Measurements from ENCODE around the gene ERCC1. TPM values are rescaled to one million over a fixed set of nuclear protein-coding genes. Genes with fewer than 3 reads are reported as not detected.

The ERCC1 gene
- total RNA-seq, 1 experiment from 2014 or later: 62.4 TPM

DNA sequence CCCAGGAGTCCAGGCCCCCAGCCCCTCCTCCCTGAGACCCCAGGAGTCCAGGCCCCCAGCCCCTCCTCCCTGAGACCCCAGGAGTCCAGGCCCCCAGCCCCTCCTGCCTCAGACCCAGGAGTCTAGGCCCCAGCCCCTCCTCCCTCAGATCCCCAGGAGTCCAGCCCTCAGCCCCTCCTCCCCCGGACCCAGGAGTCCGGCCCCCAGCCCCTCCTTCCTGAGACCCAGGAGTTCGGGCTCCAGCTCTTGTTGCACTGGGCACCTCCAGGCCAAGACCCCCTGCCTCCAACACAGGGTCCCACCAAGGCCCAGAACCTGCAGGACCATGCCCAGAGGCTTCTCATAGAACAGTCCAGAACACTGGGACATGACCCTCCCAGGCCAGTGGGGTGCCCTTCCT, 3.8 kb downstream of the ERCC1 start:
- Histone ChIP-seq H3K4ac (ENCODE audit: low read depth, low read length) (no peak overlapping the region), H4K5ac (ENCODE audit: insufficient read length, low read depth, low read length) (no peak overlapping the region), H2AK5ac (ENCODE audit: insufficient read length, low read length) (no peak overlapping the region), H3K14ac (ENCODE audit: insufficient read depth, low read length) (no peak overlapping the region), H4K20me1 (ENCODE audit: control insufficient read depth, insufficient read depth, insufficient read length) (no peaks in the 10 kb centered on the region), H3K4me1 (ENCODE audit: insufficient read depth, low read length) (peaks cover 2% of the 10 kb centered on the region; the same call in 1 of the 2 replicates), H3K56ac (ENCODE audit: insufficient read length, low read depth, low read length) (no peak overlapping the region), H3K23me2 (ENCODE audit: insufficient read length, low read depth, low read length, poor library complexity, severe bottlenecking) (peaks cover 10% of the 10 kb centered on the region), H4K8ac (replicated peaks; ENCODE audit: insufficient read length, low read depth, low read length) (no peak overlapping the region), H3T11ph (ENCODE audit: low read length) (no peak overlapping the region), H3K18ac (ENCODE audit: insufficient read length, low read depth, low read length) (no peak overlapping the region), H3K27me3 (ENCODE audit: insufficient read depth, low read length) (no peaks in the 10 kb centered on the region), H2BK5ac (ENCODE audit: insufficient read length, low read length) (no peak overlapping the region), H3K4me2 (ENCODE audit: insufficient read depth, insufficient read length, low read length) (no peak overlapping the region), H3K79me1 (ENCODE audit: insufficient read depth, low read depth, low read length, poor library complexity, severe bottlenecking) (no peaks in the 10 kb centered on the region), H2BK20ac (ENCODE audit: low read depth, low read length, poor library complexity, severe bottlenecking) (no peak overlapping the region), H2AFZ (ENCODE audit: low read length) (no peak overlapping the region), H2BK12ac (ENCODE audit: insufficient read length, low read depth, low read length) (no peak overlapping the region), H2BK15ac (ENCODE audit: low read depth, low read length) (no peak overlapping the region), H4K91ac (ENCODE audit: insufficient read length, low read depth, low read length) (no peak overlapping the region), H3K9me3 (ENCODE audit: control insufficient read depth, low read depth, low read length) (no peaks in the 10 kb centered on the region), H3K27ac (ENCODE audit: insufficient read length, low read depth, low read length) (no peak overlapping the region), H3K79me2 (ENCODE audit: insufficient read depth, low read length) (no peaks in the 10 kb centered on the region), H2BK120ac (ENCODE audit: low read depth, low read length, poor library complexity, severe bottlenecking) (no peak overlapping the region), H3K23ac (ENCODE audit: insufficient read length, low read depth, low read length) (no peak overlapping the region), H3K9ac (ENCODE audit: extremely low read depth, insufficient read length, low read length) (no peak overlapping the region)
- DNase-seq: no peak
- WGBS (ENCODE audit: extremely low coverage, insufficient read length, low lambda C conversion rate): no CpG with 5 or more reads among the region's 3 CpGs
- H3K4me3 Mint-ChIP-seq: no peak overlapping the region
- H3K27me3 Mint-ChIP-seq (ENCODE audit: low read depth): no peaks in the 10 kb centered on the region
- H3K27ac Mint-ChIP-seq: no peak overlapping the region
- H3K36me3 Mint-ChIP-seq (ENCODE audit: insufficient read depth in 1 of 3, low read depth in 3 of 3): peaks cover 18 to 46% (median 46%) of the 10 kb centered on the region in 3 experiments
- no peaks in the 10 kb centered on the region; a peak in 1 of 5 replicates for H3K9me3 Mint-ChIP-seq
- TF ChIP-seq, protein P1, sequence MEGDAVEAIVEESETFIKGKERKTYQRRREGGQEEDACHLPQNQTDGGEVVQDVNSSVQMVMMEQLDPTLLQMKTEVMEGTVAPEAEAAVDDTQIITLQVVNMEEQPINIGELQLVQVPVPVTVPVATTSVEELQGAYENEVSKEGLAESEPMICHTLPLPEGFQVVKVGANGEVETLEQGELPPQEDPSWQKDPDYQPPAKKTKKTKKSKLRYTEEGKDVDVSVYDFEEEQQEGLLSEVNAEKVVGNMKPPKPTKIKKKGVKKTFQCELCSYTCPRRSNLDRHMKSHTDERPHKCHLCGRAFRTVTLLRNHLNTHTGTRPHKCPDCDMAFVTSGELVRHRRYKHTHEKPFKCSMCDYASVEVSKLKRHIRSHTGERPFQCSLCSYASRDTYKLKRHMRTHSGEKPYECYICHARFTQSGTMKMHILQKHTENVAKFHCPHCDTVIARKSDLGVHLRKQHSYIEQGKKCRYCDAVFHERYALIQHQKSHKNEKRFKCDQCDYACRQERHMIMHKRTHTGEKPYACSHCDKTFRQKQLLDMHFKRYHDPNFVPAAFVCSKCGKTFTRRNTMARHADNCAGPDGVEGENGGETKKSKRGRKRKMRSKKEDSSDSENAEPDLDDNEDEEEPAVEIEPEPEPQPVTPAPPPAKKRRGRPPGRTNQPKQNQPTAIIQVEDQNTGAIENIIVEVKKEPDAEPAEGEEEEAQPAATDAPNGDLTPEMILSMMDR (conservative IDR thresholded peaks at IDR 0.05): no peak
- H3K4me1 Mint-ChIP-seq: peaks cover 23 to 26% of the 10 kb centered on the region in 2 experiments

Measured in H9 (cell line).